HL-60 (cell line): ENCODE data around the gene TBCCD1.

Experiments
- DNase-seq, 2 experiments: peaks; one replicate each; pipeline ENCODE4 v3.0.0-alpha.2; 2010 to 2020; ENCODE audit warnings: low read depth in 1 of 2, low spot score in 1 of 2
- H3K27ac ChIP-seq: fragments of 250-450 bp; sonication (Bioruptor Pico); replicated peaks from 2 replicates; pipeline ENCODE4 v1.5.1; 2020; ENCODE audit warnings: mild to moderate bottlenecking, moderate library complexity
- H3K27me3 ChIP-seq: fragments of 250-450 bp; sonication (Bioruptor Pico); 2 replicates; pipeline ENCODE4 v1.5.1; 2021; ENCODE audit warnings: mild to moderate bottlenecking, moderate library complexity; ENCODE audit not compliant: insufficient read depth, poor library complexity, severe bottlenecking
- H3K4me3 ChIP-seq: replicated peaks from 2 replicates; pipeline ENCODE4 v1.5.1; 2011; ENCODE audit warnings: mild to moderate bottlenecking, control low read depth, low read length; ENCODE audit not compliant: insufficient read depth
- GABPA ChIP-seq: IDR thresholded peaks from 2 replicates; pipeline ENCODE4 v1.6.1; 2012; ENCODE audit warnings: low read depth
- POLR2AphosphoS5 ChIP-seq: IDR thresholded peaks from 2 replicates; pipeline ENCODE4 v1.6.1; 2012; ENCODE audit warnings: low read depth
- SPI1 ChIP-seq: IDR thresholded peaks from 2 replicates; pipeline ENCODE4 v1.6.1; 2012; ENCODE audit warnings: low read depth, mild to moderate bottlenecking, borderline replicate concordance
- TF ChIP-seq, protein P1 (sequence below): IDR thresholded peaks from 2 replicates; pipeline ENCODE4 v1.6.1; 2012; ENCODE audit warnings: low read depth; ENCODE audit not compliant: insufficient replicate concordance
- TF ChIP-seq, protein P2 (sequence below): IDR thresholded peaks from one replicate; pipeline ENCODE4 v1.5.1; 2011; ENCODE audit warnings: low read length, control low read depth, inconsistent platforms; ENCODE audit not compliant: insufficient read depth

The TBCCD1 gene

DNA sequence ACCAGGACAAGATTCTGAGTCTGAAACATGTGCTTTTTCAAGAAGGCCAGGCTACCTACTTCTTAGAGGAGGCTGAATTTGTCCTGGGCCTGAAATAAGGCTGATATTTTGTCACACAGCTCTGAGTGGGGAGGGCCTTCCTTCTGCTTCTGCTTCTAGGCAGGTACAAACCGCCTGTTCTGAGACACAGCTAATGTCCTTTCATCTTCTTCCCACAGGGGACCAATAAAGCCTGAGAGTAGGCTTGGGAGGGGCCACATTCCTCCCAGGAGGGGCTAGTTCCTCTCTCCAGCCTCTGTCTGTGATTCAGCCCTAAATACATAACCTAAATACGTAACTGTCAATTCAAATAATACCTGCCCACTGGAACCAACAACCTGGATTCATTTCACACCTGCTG is 57.7 kb downstream of the TBCCD1 start:
- no peak overlapping the region for H3K4me3 ChIP-seq
- no peak overlapping the region for H3K27ac ChIP-seq
- peak; percentile 19; the same call in 1 of the 2 replicates for TF ChIP-seq SPI1
- TF ChIP-seq, protein P1, sequence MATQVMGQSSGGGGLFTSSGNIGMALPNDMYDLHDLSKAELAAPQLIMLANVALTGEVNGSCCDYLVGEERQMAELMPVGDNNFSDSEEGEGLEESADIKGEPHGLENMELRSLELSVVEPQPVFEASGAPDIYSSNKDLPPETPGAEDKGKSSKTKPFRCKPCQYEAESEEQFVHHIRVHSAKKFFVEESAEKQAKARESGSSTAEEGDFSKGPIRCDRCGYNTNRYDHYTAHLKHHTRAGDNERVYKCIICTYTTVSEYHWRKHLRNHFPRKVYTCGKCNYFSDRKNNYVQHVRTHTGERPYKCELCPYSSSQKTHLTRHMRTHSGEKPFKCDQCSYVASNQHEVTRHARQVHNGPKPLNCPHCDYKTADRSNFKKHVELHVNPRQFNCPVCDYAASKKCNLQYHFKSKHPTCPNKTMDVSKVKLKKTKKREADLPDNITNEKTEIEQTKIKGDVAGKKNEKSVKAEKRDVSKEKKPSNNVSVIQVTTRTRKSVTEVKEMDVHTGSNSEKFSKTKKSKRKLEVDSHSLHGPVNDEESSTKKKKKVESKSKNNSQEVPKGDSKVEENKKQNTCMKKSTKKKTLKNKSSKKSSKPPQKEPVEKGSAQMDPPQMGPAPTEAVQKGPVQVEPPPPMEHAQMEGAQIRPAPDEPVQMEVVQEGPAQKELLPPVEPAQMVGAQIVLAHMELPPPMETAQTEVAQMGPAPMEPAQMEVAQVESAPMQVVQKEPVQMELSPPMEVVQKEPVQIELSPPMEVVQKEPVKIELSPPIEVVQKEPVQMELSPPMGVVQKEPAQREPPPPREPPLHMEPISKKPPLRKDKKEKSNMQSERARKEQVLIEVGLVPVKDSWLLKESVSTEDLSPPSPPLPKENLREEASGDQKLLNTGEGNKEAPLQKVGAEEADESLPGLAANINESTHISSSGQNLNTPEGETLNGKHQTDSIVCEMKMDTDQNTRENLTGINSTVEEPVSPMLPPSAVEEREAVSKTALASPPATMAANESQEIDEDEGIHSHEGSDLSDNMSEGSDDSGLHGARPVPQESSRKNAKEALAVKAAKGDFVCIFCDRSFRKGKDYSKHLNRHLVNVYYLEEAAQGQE, result no peak
- no peaks in the 10 kb centered on the region for H3K27me3 ChIP-seq
- DNase-seq, result peak in 1 of 2 experiments; percentile 26

DNA sequence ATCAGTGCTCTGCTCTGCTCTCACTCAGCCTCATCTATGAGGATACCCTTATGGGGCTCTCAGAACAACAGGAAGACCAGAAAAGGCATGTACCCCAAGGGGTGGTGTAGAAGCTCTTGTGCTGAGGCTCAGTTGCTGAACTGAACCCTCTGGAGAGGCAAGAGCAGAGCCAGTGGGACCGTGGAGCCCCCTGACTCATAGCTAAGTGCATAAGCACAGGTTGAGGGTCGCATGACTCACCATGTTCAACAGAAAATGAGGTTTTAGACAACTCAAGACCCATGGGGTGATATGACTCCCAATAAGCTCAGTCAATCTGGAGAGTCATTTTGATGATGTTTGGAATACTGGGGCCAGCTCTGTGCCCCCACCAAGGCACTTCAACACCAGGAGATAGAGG is 60.3 kb downstream of the TBCCD1 start:
- no peak overlapping the region for H3K27ac ChIP-seq
- H3K27me3 ChIP-seq, result no peaks in the 10 kb centered on the region
- DNase-seq, result no peak
- TF ChIP-seq, protein P1, result no peak
- TF ChIP-seq GABPA (no peak), POLR2AphosphoS5 (no peak), SPI1 (no peak)
- TF ChIP-seq, protein P2, sequence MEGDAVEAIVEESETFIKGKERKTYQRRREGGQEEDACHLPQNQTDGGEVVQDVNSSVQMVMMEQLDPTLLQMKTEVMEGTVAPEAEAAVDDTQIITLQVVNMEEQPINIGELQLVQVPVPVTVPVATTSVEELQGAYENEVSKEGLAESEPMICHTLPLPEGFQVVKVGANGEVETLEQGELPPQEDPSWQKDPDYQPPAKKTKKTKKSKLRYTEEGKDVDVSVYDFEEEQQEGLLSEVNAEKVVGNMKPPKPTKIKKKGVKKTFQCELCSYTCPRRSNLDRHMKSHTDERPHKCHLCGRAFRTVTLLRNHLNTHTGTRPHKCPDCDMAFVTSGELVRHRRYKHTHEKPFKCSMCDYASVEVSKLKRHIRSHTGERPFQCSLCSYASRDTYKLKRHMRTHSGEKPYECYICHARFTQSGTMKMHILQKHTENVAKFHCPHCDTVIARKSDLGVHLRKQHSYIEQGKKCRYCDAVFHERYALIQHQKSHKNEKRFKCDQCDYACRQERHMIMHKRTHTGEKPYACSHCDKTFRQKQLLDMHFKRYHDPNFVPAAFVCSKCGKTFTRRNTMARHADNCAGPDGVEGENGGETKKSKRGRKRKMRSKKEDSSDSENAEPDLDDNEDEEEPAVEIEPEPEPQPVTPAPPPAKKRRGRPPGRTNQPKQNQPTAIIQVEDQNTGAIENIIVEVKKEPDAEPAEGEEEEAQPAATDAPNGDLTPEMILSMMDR, result no peak
- H3K4me3 ChIP-seq, result no peak overlapping the region

DNA sequence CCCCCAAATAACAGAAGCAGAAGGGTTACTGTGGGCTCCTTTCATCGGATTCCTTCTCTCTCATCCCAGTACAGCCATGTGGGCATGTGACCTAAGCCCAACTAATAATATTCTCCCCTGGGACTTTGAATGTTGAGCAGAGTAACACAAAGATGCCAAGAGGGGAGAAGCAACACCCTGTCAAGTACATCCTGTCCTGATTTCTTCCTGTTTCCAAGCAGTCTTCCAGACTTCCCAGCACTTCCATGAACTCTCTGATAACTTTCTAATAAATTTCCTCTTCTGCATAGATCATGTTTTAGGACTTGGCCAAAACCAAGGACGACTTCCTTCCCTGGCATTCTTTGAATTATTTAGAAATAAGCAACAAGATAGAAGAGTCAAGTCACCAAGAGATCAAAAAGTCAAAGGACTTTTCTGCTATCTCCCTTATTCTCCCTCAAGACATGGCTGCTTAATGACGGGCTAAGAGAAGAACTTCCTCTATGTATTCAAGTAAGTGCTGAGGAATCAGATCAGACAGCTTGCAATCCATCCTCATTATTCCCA is 60.9 kb downstream of the TBCCD1 start:
- TF ChIP-seq GABPA, result no peak
- TF ChIP-seq SPI1, result no peak
- TF ChIP-seq POLR2AphosphoS5, result no peak
- TF ChIP-seq, protein P1, result no peak
- TF ChIP-seq, protein P2, result no peak
- Histone ChIP-seq H3K4me3 (no peak overlapping the region), H3K27ac (no peak overlapping the region), H3K27me3 (no peaks in the 10 kb centered on the region)
- no peak for DNase-seq
